ENCODE data around the gene FMC1.
"Not testable (repeated sequence)": the region's sequence is repeated elsewhere in the genome, so short reads cannot be mapped to it uniquely, and the experiment has no call there.

The FMC1 gene

GRCh38 chr7:139341058-139341775 is at the start of gene FMC1:
FMC1 (plus strand) TSS chr7:139341337; CDS start chr7:139341385, 48 bp downstream.
- peak within 1 kb of the TSS; percentile 92 to 100 (median 98) for H3K27ac ChIP-seq

GRCh38 chr7:139292821-139293220 is 48.3 kb upstream of the FMC1 start:
- Histone ChIP-seq H3K27ac (no peak overlapping the region), H3K4me3 (no peak overlapping the region)

More at GRCh38 chr7:139341058-139341775, at the start of gene FMC1:
- H3K4me3 ChIP-seq: peak within 1 kb of the TSS; percentile 77 to 96 (median 87)

GRCh38 chr7:139293534-139293933 is 47.6 kb upstream of the FMC1 start:
- Histone ChIP-seq H3K27ac (no peak overlapping the region), H3K4me3 (no peak overlapping the region)

GRCh38 chr7:139294241-139294640 is 46.9 kb upstream of the FMC1 start:
- no peak overlapping the region for H3K27ac ChIP-seq
- H3K4me3 ChIP-seq: no peak overlapping the region

- Histone ChIP-seq H3K27ac (no peak overlapping the region), H3K4me3 (no peak overlapping the region)
Measured at GRCh38 chr7:139294951-139295575, 46.1 kb upstream of the FMC1 start.

- Histone ChIP-seq H3K27ac (no peak overlapping the region), H3K4me3 (no peak overlapping the region)
Measured at GRCh38 chr7:139297795-139298194, 43.3 kb upstream of the FMC1 start.

GRCh38 chr7:139299296-139299695 is 41.8 kb upstream of the FMC1 start:
- Histone ChIP-seq H3K4me3 (no peak overlapping the region), H3K27ac (no peak overlapping the region)

- H3K4me3 ChIP-seq: no peak overlapping the region
- H3K27ac ChIP-seq: no peak overlapping the region
Measured at GRCh38 chr7:139300390-139300789, 40.7 kb upstream of the FMC1 start.

GRCh38 chr7:139304517-139304916 is 36.6 kb upstream of the FMC1 start:
- no peak overlapping the region for H3K27ac ChIP-seq

GRCh38 chr7:139317939-139318505 is 23.1 kb upstream of the FMC1 start:
- Histone ChIP-seq H3K4me3 (no peak overlapping the region), H3K27ac (no peak overlapping the region)

More at GRCh38 chr7:139304517-139304916, 36.6 kb upstream of the FMC1 start:
- H3K4me3 ChIP-seq: no peak overlapping the region

- Histone ChIP-seq H3K4me3 (no peak overlapping the region), H3K27ac (no peak overlapping the region)
Measured at GRCh38 chr7:139321071-139321745, 19.9 kb upstream of the FMC1 start.

GRCh38 chr7:139324709-139325108 is 16.4 kb upstream of the FMC1 start:
- not testable (repeated sequence) for H3K4me3 ChIP-seq, H3K27ac ChIP-seq

GRCh38 chr7:139328375-139328774 is 12.8 kb upstream of the FMC1 start:
- no peak overlapping the region for H3K4me3 ChIP-seq

GRCh38 chr7:139329119-139329518 is 12.0 kb upstream of the FMC1 start:
- no peak overlapping the region for H3K27ac ChIP-seq

More at GRCh38 chr7:139328375-139328774, 12.8 kb upstream of the FMC1 start:
- H3K27ac ChIP-seq: no peak overlapping the region

GRCh38 chr7:139330333-139331030 is 10.7 kb upstream of the FMC1 start:
- Histone ChIP-seq H3K4me3 (no peak overlapping the region), H3K27ac (no peak overlapping the region)

More at GRCh38 chr7:139329119-139329518, 12.0 kb upstream of the FMC1 start:
- H3K4me3 ChIP-seq: no peak overlapping the region

GRCh38 chr7:139332697-139333359 is 8.3 kb upstream of the FMC1 start:
- no peak overlapping the region for H3K27ac ChIP-seq
- H3K4me3 ChIP-seq: no peak overlapping the region

- not testable (repeated sequence) for H3K27ac ChIP-seq, H3K4me3 ChIP-seq
Measured at GRCh38 chr7:139333443-139333842, 7.7 kb upstream of the FMC1 start.

GRCh38 chr7:139334399-139335150 is 6.6 kb upstream of the FMC1 start:
- H3K27ac ChIP-seq: no peak overlapping the region

GRCh38 chr7:139339025-139339424 is 2.1 kb upstream of the FMC1 start:
- Histone ChIP-seq H3K27ac (no peak overlapping the region), H3K4me3 (no peak overlapping the region)

More at GRCh38 chr7:139334399-139335150, 6.6 kb upstream of the FMC1 start:
- no peak overlapping the region for H3K4me3 ChIP-seq
